Stomach (tissue), 9 donors: ENCODE results near the gene COX4I1. TPM values are rescaled to one million over a fixed set of nuclear protein-coding genes. Genes with fewer than 3 reads are reported as not detected.

ENCODE experiments used
- DNase-seq, 2 donors: peaks; one replicate each; pipeline versions ENCODE4 v3.0.0 to v3.0.0-alpha.2; 2013 to 2019
- H3K27ac ChIP-seq, 5 donors: fragments of 200-600 bp in 4 of 5; sonication (generic) in 4 of 5; one replicate each; pipeline ENCODE4 v1.5.1; 2013 to 2019; ENCODE audit warnings: mild to moderate bottlenecking in 1 of 5, moderate library complexity in 1 of 5
- H3K27me3 ChIP-seq, 3 donors: fragments of 200-600 bp; sonication (generic); one replicate each; pipeline ENCODE4 v1.5.1; 2017 to 2019; ENCODE audit warnings: mixed run types in 1 of 3
- H3K36me3 ChIP-seq, 4 donors: fragments of 200-600 bp; sonication (generic); 1 replicate in 3 of 4; 2 replicates in 1 of 4; pipeline ENCODE4 v1.5.1; 2016 to 2019
- H3K4me1 ChIP-seq, 4 donors: fragments of 200-600 bp; sonication (generic); one replicate each; pipeline ENCODE4 v1.5.1; 2016 to 2019
- H3K4me3 ChIP-seq, 4 donors: fragments of 200-600 bp; sonication (generic) in 3 of 4; one replicate each; pipeline ENCODE4 v1.5.1; 2016 to 2019; ENCODE audit warnings: mild to moderate bottlenecking in 1 of 4
- H3K9me3 ChIP-seq, 4 donors: fragments of 200-600 bp; sonication (generic); one replicate each; pipeline ENCODE4 v1.5.1; 2016 to 2019
- EP300 ChIP-seq: sonication (generic); formaldehyde crosslinking; IDR thresholded peaks from one replicate; pipeline ENCODE4 v1.6.1; 2017; ENCODE audit warnings: antibody characterized with exemption
- POLR2A ChIP-seq, 4 donors: fragments of 450-650 bp; IDR thresholded peaks; one replicate each; pipeline ENCODE4 v1.6.1; 2016; ENCODE audit warnings: antibody characterized with exemption in 4 of 4, control low read depth in 2 of 4, mild to moderate bottlenecking in 1 of 4, moderate library complexity in 1 of 4
- POLR2AphosphoS5 ChIP-seq, 3 donors: sonication (generic); formaldehyde crosslinking; IDR thresholded peaks; one replicate each; pipeline ENCODE4 v1.6.1; 2016; ENCODE audit warnings: antibody characterized with exemption in 3 of 3
- WGBS, 5 donors: extraction: QIAGEN DNeasy Blood & Tissue Kit in 3 of 5; methylation state at CpG; one replicate each; pipeline versions ENCODE4 v1.1.5 to v1.1.7; 2013 to 2018; 5-methylcytosine and 5-hydroxymethylcytosine counted together
- intact Hi-C: fragments of 100-400 bp; cut with DNase I; formaldehyde crosslinking; loops from one replicate; pipeline ENCODE4 v1.15.1; 2023; ENCODE audit warnings: low total_unique reads
- polyA plus RNA-seq, 3 donors: library from polyadenylated mRNA; stranded (reverse); fragments of 200-250 nt; gene quantifications; one replicate each; pipeline ENCODE4 v1.2.3, GENCODE V29; 2013
- total RNA-seq, 5 donors: library from RNA; depleted of rRNA; stranded (reverse); fragments of >200 nt; gene quantifications; one replicate each; pipeline versions ENCODE4 v1.1.0 to v1.2.3, GENCODE V29; 2014 to 2016
- TF ChIP-seq, protein P1 (sequence below), 7 experiments: fragments of 450-650 bp in 4 of 7; fragments of 200-600 bp in 3 of 7; sonication (generic) in 3 of 7; IDR thresholded peaks; one replicate each; pipeline ENCODE4 v1.5.1; 2016 to 2019; ENCODE audit warnings: antibody characterized with exemption in 7 of 7, control low read depth in 2 of 7, mild to moderate bottlenecking in 1 of 7
- donor health status: healthy with polysubstance abuse.
- donor health status: Bipolar disorder and iron deficiency.
- donor health status: healthy.

COX4I1 gene
- total and polyA plus RNA-seq, 8 donors = 57.2 to 1,368 (median 668) TPM

GRCh38 chr16:85765767-85766166, 33.7 kb upstream of the COX4I1 start:
- no peak overlapping the region for H3K4me3 ChIP-seq
- no peak for DNase-seq
- H3K27me3 ChIP-seq = peaks cover 0 to 10% (median 4%) of the 10 kb centered on the region in 3 donors
- H3K36me3 ChIP-seq = peaks cover 0 to 3% (median 1%) of the 10 kb centered on the region in 4 donors
- TF ChIP-seq POLR2A (IDR thresholded peaks at IDR 0.05) = no peak
- no peak for TF ChIP-seq EP300
- TF ChIP-seq POLR2AphosphoS5 (IDR thresholded peaks at IDR 0.05) = no peak
- TF ChIP-seq, protein P1, sequence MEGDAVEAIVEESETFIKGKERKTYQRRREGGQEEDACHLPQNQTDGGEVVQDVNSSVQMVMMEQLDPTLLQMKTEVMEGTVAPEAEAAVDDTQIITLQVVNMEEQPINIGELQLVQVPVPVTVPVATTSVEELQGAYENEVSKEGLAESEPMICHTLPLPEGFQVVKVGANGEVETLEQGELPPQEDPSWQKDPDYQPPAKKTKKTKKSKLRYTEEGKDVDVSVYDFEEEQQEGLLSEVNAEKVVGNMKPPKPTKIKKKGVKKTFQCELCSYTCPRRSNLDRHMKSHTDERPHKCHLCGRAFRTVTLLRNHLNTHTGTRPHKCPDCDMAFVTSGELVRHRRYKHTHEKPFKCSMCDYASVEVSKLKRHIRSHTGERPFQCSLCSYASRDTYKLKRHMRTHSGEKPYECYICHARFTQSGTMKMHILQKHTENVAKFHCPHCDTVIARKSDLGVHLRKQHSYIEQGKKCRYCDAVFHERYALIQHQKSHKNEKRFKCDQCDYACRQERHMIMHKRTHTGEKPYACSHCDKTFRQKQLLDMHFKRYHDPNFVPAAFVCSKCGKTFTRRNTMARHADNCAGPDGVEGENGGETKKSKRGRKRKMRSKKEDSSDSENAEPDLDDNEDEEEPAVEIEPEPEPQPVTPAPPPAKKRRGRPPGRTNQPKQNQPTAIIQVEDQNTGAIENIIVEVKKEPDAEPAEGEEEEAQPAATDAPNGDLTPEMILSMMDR (IDR thresholded peaks at IDR 0.05) = no peak
- intact Hi-C loops = no loop called here
- H3K27ac ChIP-seq = no peak overlapping the region
- no peaks in the 10 kb centered on the region for H3K9me3 ChIP-seq
- no peaks in the 10 kb centered on the region for H3K4me1 ChIP-seq
- 56 to 73% (median 66%) methylated on average over 8 of the region's 8 CpGs for WGBS, 5 donors

- no peaks in the 10 kb centered on the region for H3K9me3 ChIP-seq
- peaks cover 0 to 13% (median 6%) of the 10 kb centered on the region in 4 donors for H3K36me3 ChIP-seq
- DNase-seq = no peak
- no peaks in the 10 kb centered on the region for H3K4me1 ChIP-seq
- no peak overlapping the region for H3K27ac ChIP-seq
- peaks cover 0 to 4% (median under 1%) of the 10 kb centered on the region in 3 donors for H3K27me3 ChIP-seq
- intact Hi-C loops = no loop called here
- no peak overlapping the region for H3K4me3 ChIP-seq
- 58 to 71% (median 61%) methylated on average over 8 of the region's 8 CpGs for WGBS, 5 donors
- TF ChIP-seq POLR2A (IDR thresholded peaks at IDR 0.05) (no peak), EP300 (no peak), POLR2AphosphoS5 (IDR thresholded peaks at IDR 0.05) (no peak)
- TF ChIP-seq, protein P1 (IDR thresholded peaks at IDR 0.05) = no peak
Measured at GRCh38 chr16:85767531-85767930, 32.0 kb upstream of the COX4I1 start.

GRCh38 chr16:85768199-85768598, 31.3 kb upstream of the COX4I1 start:
- DNase-seq = no peak
- Histone ChIP-seq H3K27ac (no peak overlapping the region), H3K9me3 (no peaks in the 10 kb centered on the region), H3K4me3 (no peak overlapping the region), H3K4me1 (no peaks in the 10 kb centered on the region), H3K36me3 (peaks cover 0 to 13% (median 6%) of the 10 kb centered on the region in 4 donors), H3K27me3 (peaks cover 0 to under 1% (median 0%) of the 10 kb centered on the region in 3 donors)
- TF ChIP-seq POLR2A (IDR thresholded peaks at IDR 0.05) (no peak), POLR2AphosphoS5 (IDR thresholded peaks at IDR 0.05) (no peak), EP300 (no peak)
- TF ChIP-seq, protein P1 (IDR thresholded peaks at IDR 0.05) = no peak
- intact Hi-C loops = no loop called here
- 31 to 77% (median 62%) methylated on average over 2 of the region's 2 CpGs for WGBS, 5 donors

DNA sequence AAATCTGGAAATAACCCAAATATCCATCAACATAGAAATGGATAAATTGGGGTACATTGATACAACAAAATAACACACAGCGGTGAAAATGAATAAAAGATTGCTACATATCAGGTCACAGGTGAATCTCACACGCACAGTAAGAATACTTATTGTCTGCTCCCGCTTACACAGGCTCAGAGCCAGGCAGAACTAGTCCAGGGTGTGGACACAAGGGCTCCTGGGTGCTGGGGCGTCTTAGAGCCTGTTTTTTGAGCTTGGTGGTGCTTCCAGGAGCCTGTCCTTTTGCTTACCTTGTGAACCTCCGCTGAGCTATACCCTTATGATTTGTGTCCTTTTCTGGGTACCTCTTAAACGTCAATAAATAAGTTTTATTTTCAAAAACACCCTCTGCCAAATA, 28.8 kb upstream of the COX4I1 start:
- 73 to 85% (median 77%) methylated on average over 6 of the region's 6 CpGs for WGBS, 5 donors
- no peak for DNase-seq
- Histone ChIP-seq H3K4me1 (no peaks in the 10 kb centered on the region), H3K27me3 (no peaks in the 10 kb centered on the region), H3K4me3 (no peak overlapping the region), H3K9me3 (no peaks in the 10 kb centered on the region), H3K36me3 (peaks cover 0 to 20% (median 11%) of the 10 kb centered on the region in 4 donors), H3K27ac (no peak overlapping the region)
- intact Hi-C loops = no loop called here
- TF ChIP-seq EP300 (no peak), POLR2A (IDR thresholded peaks at IDR 0.05) (no peak), POLR2AphosphoS5 (IDR thresholded peaks at IDR 0.05) (no peak)
- TF ChIP-seq, protein P1 (IDR thresholded peaks at IDR 0.05) = no peak
